GM15510 (cell line): Measurements from ENCODE around the gene ZNF573.

Source experiments
- POLR2A ChIP-seq: IDR thresholded peaks from 3 replicates; pipeline ENCODE4 v1.6.1; 2011; ENCODE audit warnings: borderline replicate concordance; ENCODE audit not compliant: insufficient read length; ENCODE audit errors: extremely low read depth

The ZNF573 gene

GRCh38 chr19:37716140-37716539, 63.2 kb downstream of the ZNF573 start:
- no peak for TF ChIP-seq POLR2A

DNA sequence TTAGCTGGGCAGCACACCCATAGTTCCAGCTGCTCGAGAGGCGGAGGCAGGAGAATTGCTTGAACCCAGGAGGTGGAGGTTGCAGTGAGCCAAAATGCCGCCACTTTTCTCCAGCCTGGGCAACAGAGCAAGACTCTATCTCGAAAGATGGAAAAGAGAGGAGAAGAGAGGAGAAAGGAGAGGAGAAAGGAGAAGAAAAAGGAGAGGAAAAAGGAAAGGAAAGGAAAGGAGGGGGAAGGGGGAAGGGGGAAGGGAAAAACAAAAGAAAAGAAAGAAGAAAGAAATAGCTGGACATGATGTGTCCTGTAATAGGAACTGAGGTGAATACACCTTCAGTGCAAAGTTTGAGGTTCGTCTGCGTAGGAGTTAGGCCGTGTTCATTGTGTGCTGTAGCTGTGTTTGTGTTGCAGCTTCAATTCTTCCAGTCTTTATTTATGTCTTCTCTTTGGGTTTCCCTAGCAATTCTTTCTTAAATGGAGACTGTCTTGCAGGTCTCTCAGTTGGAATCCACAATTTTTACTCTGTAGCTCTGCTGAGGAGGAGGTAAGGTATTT, 73.3 kb downstream of the ZNF573 start:
- no peak for TF ChIP-seq POLR2A

DNA sequence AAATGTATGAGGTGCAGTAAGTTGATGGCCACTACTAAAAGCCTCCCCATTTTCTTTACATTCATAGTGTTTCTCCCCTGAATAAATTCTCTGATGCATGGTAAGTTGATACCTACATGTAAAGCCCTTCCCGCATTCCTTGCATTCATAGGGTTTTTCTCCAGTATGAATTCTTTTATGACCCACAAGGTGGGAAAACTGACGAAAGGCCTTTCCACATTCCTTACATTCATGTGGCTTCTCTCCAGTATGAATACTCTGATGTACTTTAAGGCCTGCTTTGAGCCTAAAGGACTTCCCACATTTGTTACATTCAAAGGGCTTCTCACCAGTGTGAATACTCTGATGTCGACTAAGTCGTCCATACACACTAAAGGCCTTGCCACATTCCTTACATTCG, 80.3 kb downstream of the ZNF573 start:
- no peak for TF ChIP-seq POLR2A

DNA sequence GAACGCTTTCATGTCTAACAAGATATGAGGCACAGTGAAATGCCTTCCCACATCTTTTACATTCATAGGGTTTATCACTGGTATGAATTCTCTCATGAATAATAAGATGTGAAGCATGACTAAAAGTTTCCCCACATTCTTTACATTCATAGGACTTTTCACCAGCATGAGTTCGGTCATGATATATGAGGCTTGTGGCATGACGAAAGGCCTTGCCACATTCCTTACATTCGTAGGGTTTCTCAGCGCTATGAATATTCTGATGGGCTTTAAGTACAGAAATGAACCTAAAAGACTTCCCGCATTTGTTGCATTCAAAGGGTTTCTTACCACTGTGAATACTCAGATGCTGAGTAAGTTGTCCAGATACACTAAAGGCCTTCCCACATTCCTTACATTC, 81.2 kb downstream of the ZNF573 start:
- TF ChIP-seq POLR2A, result no peak

DNA sequence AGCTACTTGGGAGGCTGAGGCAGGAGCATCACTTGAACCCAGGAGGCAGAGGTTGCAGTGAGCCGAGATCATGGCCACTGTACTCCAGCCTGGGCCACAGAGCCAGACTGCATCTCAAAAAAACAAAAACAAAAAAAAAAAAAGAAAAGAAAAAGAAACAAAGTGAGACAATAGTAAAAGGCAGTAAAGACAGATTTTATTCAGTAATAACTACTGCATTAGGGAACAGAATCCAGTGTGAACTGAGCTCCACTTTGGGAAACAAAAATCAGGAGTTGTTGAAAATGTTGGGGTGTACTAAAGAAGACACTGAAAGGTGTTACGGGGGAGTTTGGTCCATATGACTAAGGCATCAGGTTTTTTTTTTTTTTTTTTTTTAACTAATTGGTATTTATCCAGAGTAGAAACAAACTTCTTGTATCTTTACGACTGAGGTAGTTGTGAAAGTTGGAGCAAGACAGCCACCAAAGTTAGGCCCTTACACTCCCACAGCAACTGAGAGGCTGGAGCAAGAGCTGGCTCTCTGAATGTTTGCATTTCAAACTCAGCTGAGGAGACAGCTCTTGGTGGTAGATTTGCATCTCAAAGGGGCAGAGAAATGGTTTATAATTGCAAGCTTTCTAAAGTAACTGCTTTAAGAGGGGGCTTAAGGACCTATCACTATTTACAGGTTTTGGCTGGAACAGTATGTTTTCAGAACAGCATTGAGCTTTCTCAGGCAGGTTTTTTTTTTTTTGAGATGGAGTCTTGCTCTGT, 84.1 kb downstream of the ZNF573 start:
- TF ChIP-seq POLR2A, result no peak

GRCh38 chr19:37692956-37693620, 86.3 kb downstream of the ZNF573 start:
- no peak for TF ChIP-seq POLR2A

- TF ChIP-seq POLR2A, result no peak
Measured at GRCh38 chr19:37691881-37692504, 87.4 kb downstream of the ZNF573 start.
